ENCODE results near the gene MED9. TPM values are rescaled to one million over a fixed set of nuclear protein-coding genes. Genes with fewer than 3 reads are reported as not detected.

Gene MED9
- total RNA-seq, 1 experiment from 2014 or later, result 28.3 TPM

DNA sequence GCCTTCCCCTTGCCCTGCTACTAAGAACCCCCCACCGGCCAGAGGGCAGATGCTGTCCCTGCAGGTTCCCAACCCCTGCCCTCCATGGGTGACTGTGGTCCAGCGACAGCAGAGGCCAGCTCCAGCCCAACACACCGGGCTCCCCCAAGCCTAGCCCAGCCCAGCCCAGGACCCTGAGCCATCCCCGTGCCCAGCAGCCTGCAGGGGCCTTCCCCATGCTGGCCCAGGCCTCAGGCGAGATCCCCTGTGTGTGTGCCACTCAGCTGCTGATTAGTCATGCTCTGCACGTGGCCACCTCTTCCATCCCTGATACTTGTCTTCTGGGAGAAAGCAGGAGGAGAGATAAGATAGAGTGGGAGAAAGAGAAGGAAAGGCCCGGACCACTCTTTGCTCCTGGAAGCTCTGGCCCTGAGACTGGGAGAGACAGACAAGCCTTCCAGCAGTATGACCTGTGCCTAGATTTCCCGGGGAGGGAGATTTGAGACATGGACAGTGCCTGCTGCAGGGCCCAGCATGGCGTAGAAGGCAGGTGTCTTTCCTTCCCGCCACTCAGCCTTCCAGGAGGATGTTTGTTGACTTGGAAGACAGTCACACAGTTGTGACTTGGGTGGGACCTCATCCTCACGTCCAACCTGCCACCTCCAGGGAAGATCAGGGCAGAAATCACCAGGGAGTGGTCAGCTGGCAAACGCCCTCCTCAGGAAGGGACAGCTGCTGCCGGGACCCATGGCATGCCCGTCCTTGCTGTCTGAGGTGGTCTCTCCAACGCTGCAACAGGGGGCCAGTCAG is 60.7 kb downstream of the MED9 start:
- no peaks in the 10 kb centered on the region for H4K20me1 ChIP-seq (ENCODE audit: low read length)
- ATAC-seq (no peak), DNase-seq (no peak)
- no peak overlapping the region for H2AFZ ChIP-seq (ENCODE audit: low read length)
- H3K4me1 ChIP-seq (ENCODE audit: insufficient read depth, low read length), result peaks cover 20% of the 10 kb centered on the region
- no peaks in the 10 kb centered on the region for H3K27me3 ChIP-seq (ENCODE audit: low read length)
- no peak overlapping the region for H3K9ac ChIP-seq (ENCODE audit: low read length)
- no peak overlapping the region for H3K4me3 ChIP-seq (ENCODE audit: low read length)
- peaks cover 4% of the 10 kb centered on the region for H3F3A ChIP-seq (ENCODE audit: low read length, unreplicated experiment)
- CTCF ChIA-PET, result no interaction called here
- POLR2A ChIA-PET (ENCODE audit: unreplicated experiment), result no interaction called here
- no TSS peak for BruUV-seq (replicated peaks)
- no peak overlapping the region for H3K4me2 ChIP-seq (ENCODE audit: low read length)
- no peaks in the 10 kb centered on the region for H3K9me2 ChIP-seq (replicated peaks; ENCODE audit: low read length)
- TF ChIP-seq EZH2 (IDR thresholded peaks at IDR 0.05; ENCODE audit: low read length, unreplicated experiment) (no peak), EZH2phosphoT487 (IDR thresholded peaks at IDR 0.05; ENCODE audit: borderline replicate concordance, low read length) (no peak)
- TF ChIP-seq, protein P1, sequence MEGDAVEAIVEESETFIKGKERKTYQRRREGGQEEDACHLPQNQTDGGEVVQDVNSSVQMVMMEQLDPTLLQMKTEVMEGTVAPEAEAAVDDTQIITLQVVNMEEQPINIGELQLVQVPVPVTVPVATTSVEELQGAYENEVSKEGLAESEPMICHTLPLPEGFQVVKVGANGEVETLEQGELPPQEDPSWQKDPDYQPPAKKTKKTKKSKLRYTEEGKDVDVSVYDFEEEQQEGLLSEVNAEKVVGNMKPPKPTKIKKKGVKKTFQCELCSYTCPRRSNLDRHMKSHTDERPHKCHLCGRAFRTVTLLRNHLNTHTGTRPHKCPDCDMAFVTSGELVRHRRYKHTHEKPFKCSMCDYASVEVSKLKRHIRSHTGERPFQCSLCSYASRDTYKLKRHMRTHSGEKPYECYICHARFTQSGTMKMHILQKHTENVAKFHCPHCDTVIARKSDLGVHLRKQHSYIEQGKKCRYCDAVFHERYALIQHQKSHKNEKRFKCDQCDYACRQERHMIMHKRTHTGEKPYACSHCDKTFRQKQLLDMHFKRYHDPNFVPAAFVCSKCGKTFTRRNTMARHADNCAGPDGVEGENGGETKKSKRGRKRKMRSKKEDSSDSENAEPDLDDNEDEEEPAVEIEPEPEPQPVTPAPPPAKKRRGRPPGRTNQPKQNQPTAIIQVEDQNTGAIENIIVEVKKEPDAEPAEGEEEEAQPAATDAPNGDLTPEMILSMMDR (conservative IDR thresholded peaks at IDR 0.05; ENCODE audit: low read depth, low read length), result no peak
- intact Hi-C loops (cut with micrococcal nuclease), result loop anchor here (1.0 kb wide), 1 partner anchor 24 kb away; no protein-coding TSS in a partner anchor
- no peaks in the 10 kb centered on the region for H3K36me3 ChIP-seq (ENCODE audit: low read depth, low read length)
- no peak overlapping the region for H3K27ac ChIP-seq (ENCODE audit: low read length)
- 0 out of 2 replicates have a peak, but pooled peaks cover 1% of the 10 kb centered on the region for H3K9me3 ChIP-seq (ENCODE audit: low read length)
- H3K79me2 ChIP-seq (ENCODE audit: low read length), result no peaks in the 10 kb centered on the region

DNA sequence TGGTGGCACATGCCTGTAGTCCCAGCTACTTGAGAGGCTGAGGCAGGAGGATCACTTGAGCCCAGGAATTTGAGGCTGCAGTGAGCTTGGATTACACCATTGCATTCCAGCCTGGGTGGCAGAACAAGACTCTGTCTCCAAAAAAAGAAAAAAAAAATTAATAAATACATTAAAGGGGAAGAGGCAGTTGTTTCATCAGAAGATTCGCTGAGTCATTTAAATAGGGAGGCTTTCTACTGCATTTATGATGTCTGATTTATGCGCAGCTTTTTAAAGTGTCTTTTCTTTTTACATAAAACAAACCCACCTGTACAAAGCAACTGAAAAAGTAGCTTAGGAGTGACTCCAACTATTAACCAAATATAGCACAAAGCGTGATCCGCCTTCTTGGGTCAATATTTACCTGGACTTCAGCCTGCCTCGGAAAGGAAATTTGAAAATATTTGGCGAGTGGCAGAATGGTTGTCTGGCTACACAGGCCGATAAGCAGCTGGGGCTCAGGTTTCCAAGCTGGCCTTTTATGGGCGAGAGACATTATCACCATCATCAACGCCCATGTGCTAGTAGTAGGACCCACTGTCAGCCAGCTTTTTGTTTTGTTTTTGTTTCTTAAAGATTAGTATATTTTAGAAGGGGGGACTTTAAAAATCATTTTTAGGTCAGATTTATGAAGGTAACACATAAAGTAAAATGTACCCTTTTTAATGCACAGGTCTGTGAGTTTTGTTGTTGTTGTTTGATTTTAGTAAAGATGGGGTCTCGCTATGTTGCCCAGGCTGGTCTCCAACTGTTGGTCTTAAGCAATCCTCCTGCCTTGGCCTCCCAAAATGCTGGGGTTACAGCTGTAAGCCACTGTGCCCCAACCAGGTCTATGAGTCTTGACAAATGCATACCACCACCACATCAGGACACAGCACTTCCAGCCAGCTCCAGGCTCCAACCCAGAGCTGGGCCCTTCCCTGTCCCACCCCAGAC is 61.9 kb downstream of the MED9 start:
- Histone ChIP-seq H2AFZ (ENCODE audit: low read length) (no peak overlapping the region), H3K36me3 (ENCODE audit: low read depth, low read length) (no peaks in the 10 kb centered on the region), H3K4me3 (ENCODE audit: low read length) (no peak overlapping the region), H3K27ac (ENCODE audit: low read length) (peak overlapping the region; percentile 53), H3K9me3 (ENCODE audit: low read length) (no peaks in the 10 kb centered on the region), H3K4me1 (ENCODE audit: insufficient read depth, low read length) (peaks cover 20% of the 10 kb centered on the region), H3K27me3 (ENCODE audit: low read length) (no peaks in the 10 kb centered on the region), H3K4me2 (ENCODE audit: low read length) (peak overlapping the region; percentile 25), H4K20me1 (ENCODE audit: low read length) (no peaks in the 10 kb centered on the region), H3K9me2 (replicated peaks; ENCODE audit: low read length) (no peaks in the 10 kb centered on the region), H3F3A (ENCODE audit: low read length, unreplicated experiment) (peaks cover 4% of the 10 kb centered on the region), H3K79me2 (ENCODE audit: low read length) (no peaks in the 10 kb centered on the region), H3K9ac (ENCODE audit: low read length) (no peak overlapping the region)
- no peak for TF ChIP-seq EZH2 (IDR thresholded peaks at IDR 0.05; ENCODE audit: low read length, unreplicated experiment)
- peak; percentile 66 for TF ChIP-seq EZH2phosphoT487 (IDR thresholded peaks at IDR 0.05; ENCODE audit: borderline replicate concordance, low read length)
- TF ChIP-seq, protein P1 (conservative IDR thresholded peaks at IDR 0.05; ENCODE audit: low read depth, low read length), result no peak
- BruUV-seq (replicated peaks), result no TSS peak
- ATAC-seq, result peak; percentile 91
- CTCF ChIA-PET, result interaction anchor here (0.5 to 1.6 kb wide), 2 partner anchors 11 to 42 kb away, joined by 3 to 14 read pairs; partner anchors contain the start of gene RASD1
- intact Hi-C loops (cut with micrococcal nuclease), result loop anchor here (1.0 kb wide), 1 partner anchor 23 kb away; no protein-coding TSS in a partner anchor
- peak; percentile 96 for DNase-seq
- POLR2A ChIA-PET (ENCODE audit: unreplicated experiment), result interaction anchor here (0.7 kb wide), 1 partner anchor 52 kb away, joined by 3 read pairs; no protein-coding TSS in a partner anchor

All from PC-3 (cell line).